ENCODE measurements around the gene METTL13.

The METTL13 gene

GRCh38 chr1:171753182-171753581, 28.3 kb upstream of the METTL13 start:
- no peak for DNase-seq (ENCODE audit: low spot score)
- Histone ChIP-seq H3K4me3 (no peak overlapping the region), H3K27ac (no peak overlapping the region)
- TF ChIP-seq, protein P1, sequence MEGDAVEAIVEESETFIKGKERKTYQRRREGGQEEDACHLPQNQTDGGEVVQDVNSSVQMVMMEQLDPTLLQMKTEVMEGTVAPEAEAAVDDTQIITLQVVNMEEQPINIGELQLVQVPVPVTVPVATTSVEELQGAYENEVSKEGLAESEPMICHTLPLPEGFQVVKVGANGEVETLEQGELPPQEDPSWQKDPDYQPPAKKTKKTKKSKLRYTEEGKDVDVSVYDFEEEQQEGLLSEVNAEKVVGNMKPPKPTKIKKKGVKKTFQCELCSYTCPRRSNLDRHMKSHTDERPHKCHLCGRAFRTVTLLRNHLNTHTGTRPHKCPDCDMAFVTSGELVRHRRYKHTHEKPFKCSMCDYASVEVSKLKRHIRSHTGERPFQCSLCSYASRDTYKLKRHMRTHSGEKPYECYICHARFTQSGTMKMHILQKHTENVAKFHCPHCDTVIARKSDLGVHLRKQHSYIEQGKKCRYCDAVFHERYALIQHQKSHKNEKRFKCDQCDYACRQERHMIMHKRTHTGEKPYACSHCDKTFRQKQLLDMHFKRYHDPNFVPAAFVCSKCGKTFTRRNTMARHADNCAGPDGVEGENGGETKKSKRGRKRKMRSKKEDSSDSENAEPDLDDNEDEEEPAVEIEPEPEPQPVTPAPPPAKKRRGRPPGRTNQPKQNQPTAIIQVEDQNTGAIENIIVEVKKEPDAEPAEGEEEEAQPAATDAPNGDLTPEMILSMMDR (IDR thresholded peaks at IDR 0.05) = no peak

DNA sequence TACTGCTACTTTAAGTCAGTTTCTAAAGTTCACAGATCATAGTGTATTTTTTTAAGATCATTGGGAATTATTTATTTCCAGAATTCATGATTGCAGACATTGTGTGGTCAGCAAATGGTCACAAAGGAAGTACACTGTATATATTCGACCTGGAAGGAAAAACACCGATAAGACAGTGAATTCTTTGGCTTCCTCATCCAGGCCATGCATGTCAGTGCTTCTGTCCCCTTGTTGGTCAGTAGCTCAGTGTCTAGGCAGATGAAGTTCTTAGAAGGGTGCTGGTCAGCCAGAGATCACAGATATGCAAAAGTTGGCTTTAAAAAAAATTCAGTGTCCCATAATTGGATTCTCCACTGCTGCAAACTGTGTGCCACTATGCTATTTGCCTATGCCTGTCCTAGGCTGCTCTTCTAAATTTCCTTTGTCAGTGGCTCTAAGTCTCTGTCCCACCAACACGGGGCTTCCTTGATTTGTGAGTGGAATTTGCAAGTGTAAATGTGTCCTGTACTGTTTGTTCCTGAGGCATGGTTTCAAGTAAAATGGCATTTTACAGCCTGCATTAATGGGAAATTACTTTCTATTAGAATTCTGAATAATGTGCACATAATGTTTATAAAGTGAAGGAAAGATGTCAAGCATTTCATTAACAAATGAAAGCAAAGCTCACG, 27.6 kb upstream of the METTL13 start:
- no peak for DNase-seq (ENCODE audit: low spot score)
- H3K4me3 ChIP-seq = no peak overlapping the region
- TF ChIP-seq, protein P1 (IDR thresholded peaks at IDR 0.05) = no peak
- H3K27ac ChIP-seq = no peak overlapping the region

GRCh38 chr1:171754353-171754705, 27.1 kb upstream of the METTL13 start:
- Histone ChIP-seq H3K4me3 (no peak overlapping the region), H3K27ac (no peak overlapping the region)
- DNase-seq (ENCODE audit: low spot score) = no peak
- TF ChIP-seq, protein P1 (IDR thresholded peaks at IDR 0.05) = no peak

DNA sequence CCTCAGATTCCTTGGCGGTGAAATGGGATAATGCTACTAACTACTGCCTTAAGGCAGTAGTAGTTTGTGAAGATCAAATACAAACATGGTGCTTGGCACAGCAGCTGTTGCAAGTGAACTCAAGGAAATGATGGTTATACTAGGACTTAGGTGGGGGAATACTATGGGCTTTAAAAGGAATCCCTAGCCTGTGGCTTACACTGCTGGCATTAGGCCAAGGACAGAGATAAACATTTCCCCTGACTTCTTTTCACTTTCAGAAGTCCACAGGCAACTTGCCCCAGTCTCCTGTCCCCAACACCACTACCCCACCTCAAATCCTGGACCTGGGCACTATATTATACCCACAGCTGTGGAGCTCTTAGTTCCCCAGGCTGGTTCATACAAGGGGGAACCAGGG, 26.5 kb upstream of the METTL13 start:
- TF ChIP-seq, protein P1 (IDR thresholded peaks at IDR 0.05) = no peak
- H3K4me3 ChIP-seq = no peak overlapping the region
- no peak overlapping the region for H3K27ac ChIP-seq
- no peak for DNase-seq (ENCODE audit: low spot score)

DNA sequence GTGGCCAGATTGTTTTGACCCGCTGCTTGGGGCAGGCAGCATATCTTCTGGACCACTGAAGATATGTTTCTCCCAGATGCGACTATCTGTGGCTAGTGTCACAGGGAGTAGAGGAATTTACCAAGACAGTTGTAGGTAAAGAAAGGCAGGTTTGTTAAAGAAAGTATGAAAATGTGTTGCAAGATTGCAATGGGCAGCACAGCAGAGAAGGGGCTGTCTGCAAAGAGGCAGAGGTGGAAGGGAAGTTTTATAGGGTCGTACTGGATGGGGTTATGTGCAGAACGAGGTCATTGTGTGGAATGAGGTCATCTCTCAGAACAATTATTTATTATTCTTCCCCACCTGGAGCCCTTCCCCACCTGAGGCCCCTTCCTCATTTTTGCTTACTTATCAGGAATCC, 24.6 kb upstream of the METTL13 start:
- no peak for DNase-seq (ENCODE audit: low spot score)
- no peak overlapping the region for H3K27ac ChIP-seq
- TF ChIP-seq, protein P1 (IDR thresholded peaks at IDR 0.05) = no peak
- no peak overlapping the region for H3K4me3 ChIP-seq

DNA sequence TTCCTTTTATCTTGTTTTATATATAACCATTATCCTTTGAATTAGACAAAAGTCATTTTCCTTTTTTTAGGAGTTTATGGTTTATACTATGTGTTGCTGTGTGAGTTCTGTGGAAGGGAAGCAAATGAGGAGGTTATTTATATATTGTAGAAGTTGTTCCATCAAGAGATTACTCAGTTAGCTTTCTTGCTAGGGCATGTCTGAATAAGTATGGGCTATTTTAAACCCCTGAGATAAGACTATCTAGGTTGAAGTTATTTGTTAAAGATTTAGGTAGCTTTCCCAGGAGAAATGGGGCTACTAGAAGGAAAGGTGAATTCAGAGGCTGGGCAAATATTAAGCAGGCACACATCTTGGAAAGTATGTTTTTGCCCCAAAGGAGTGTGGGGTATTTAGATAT, 23.4 kb upstream of the METTL13 start:
- Histone ChIP-seq H3K4me3 (no peak overlapping the region), H3K27ac (no peak overlapping the region)
- no peak for DNase-seq (ENCODE audit: low spot score)
- TF ChIP-seq, protein P1 (IDR thresholded peaks at IDR 0.05) = no peak

GRCh38 chr1:171762143-171762563, 19.3 kb upstream of the METTL13 start:
- H3K4me3 ChIP-seq = no peak overlapping the region
- H3K27ac ChIP-seq = no peak overlapping the region
- TF ChIP-seq, protein P1 (IDR thresholded peaks at IDR 0.05) = no peak
- DNase-seq (ENCODE audit: low spot score) = no peak
